ENCODE measurements around the gene SCN3A.

The SCN3A gene

GRCh38 chr2:165185633-165186032 is 18.2 kb downstream of the SCN3A start:
- no peak for DNase-seq

- no peak for DNase-seq
Observed at GRCh38 chr2:165182029-165182428, 21.8 kb downstream of the SCN3A start.

GRCh38 chr2:165176780-165177179 is 27.1 kb downstream of the SCN3A start:
- DNase-seq, result no peak

- DNase-seq, result no peak
Observed at GRCh38 chr2:165173215-165173614, 30.6 kb downstream of the SCN3A start.

- DNase-seq, result no peak
Observed at GRCh38 chr2:165164201-165164600, 39.6 kb downstream of the SCN3A start.

- no peak for DNase-seq
Observed at GRCh38 chr2:165163761-165164160, 40.1 kb downstream of the SCN3A start.

GRCh38 chr2:165162466-165162865 is 41.4 kb downstream of the SCN3A start:
- DNase-seq, result no peak

- no peak for DNase-seq
Observed at GRCh38 chr2:165161510-165161909, 42.3 kb downstream of the SCN3A start.

GRCh38 chr2:165157160-165157559 is 46.7 kb downstream of the SCN3A start:
- DNase-seq, result no peak

GRCh38 chr2:165155152-165155551 is 48.7 kb downstream of the SCN3A start:
- DNase-seq, result no peak

GRCh38 chr2:165149439-165149838 is 54.4 kb downstream of the SCN3A start:
- DNase-seq, result no peak

- DNase-seq, result no peak
Observed at GRCh38 chr2:165147186-165148045, 56.4 kb downstream of the SCN3A start.

- no peak for DNase-seq
Observed at GRCh38 chr2:165144315-165144714, 59.5 kb downstream of the SCN3A start.

GRCh38 chr2:165141601-165142354 is 62.1 kb downstream of the SCN3A start:
- DNase-seq, result no peak

- DNase-seq, result no peak
Observed at GRCh38 chr2:165126244-165126643, 77.6 kb downstream of the SCN3A start.

GRCh38 chr2:165122521-165122920 is 81.3 kb downstream of the SCN3A start:
- DNase-seq, result no peak

- no peak for DNase-seq
Observed at GRCh38 chr2:165120740-165121467, 82.9 kb downstream of the SCN3A start.

- no peak for DNase-seq
Observed at GRCh38 chr2:165115258-165115657, 88.6 kb downstream of the SCN3A start.

GRCh38 chr2:165114346-165114939 is 89.4 kb downstream of the SCN3A start:
- DNase-seq, result no peak

GRCh38 chr2:165113414-165113813 is 90.4 kb downstream of the SCN3A start:
- no peak for DNase-seq

- DNase-seq, result no peak
Observed at GRCh38 chr2:165112789-165113188, 91.1 kb downstream of the SCN3A start.

GRCh38 chr2:165112133-165112573 is 91.7 kb downstream of the SCN3A start:
- no peak for DNase-seq

- DNase-seq, result no peak
Observed at GRCh38 chr2:165110394-165110793, 93.5 kb downstream of the SCN3A start.
